Adipocyte (in vitro differentiated cells): ENCODE measurements around the gene TRIM34.
"Not testable (repeated sequence)": the region's sequence is repeated elsewhere in the genome, so short reads cannot be mapped to it uniquely, and the experiment has no call there.

Experiments
- DNase-seq: peaks from one replicate; pipeline ENCODE4 v3.0.0-alpha.2; 2015; ENCODE audit warnings: low read depth
- H3K27me3 ChIP-seq: replicated peaks from 2 replicates; pipeline ENCODE4 v1.7.0; 2013; ENCODE audit warnings: mild to moderate bottlenecking, low read length, moderate library complexity; ENCODE audit not compliant: control insufficient read depth, insufficient read depth
- H3K36me3 ChIP-seq: 2 replicates; pipeline ENCODE4 v1.7.0; 2013; ENCODE audit warnings: low read length, mild to moderate bottlenecking, moderate library complexity; ENCODE audit not compliant: control insufficient read depth, insufficient read depth, severe bottlenecking
- H3K4me1 ChIP-seq: 2 replicates; pipeline ENCODE4 v1.7.0; 2013; ENCODE audit warnings: mild to moderate bottlenecking, low read length, moderate library complexity; ENCODE audit not compliant: control insufficient read depth, insufficient read depth
- H3K4me3 ChIP-seq: 2 replicates; pipeline ENCODE4 v1.7.0; 2013; ENCODE audit warnings: mild to moderate bottlenecking, low read length, moderate library complexity
- H3K9ac ChIP-seq: 2 replicates; pipeline ENCODE4 v1.7.0; 2013; ENCODE audit warnings: mild to moderate bottlenecking, low read length, moderate library complexity
- H3K9me3 ChIP-seq: 2 replicates; pipeline ENCODE4 v1.7.0; 2013; ENCODE audit warnings: mild to moderate bottlenecking, low read length, moderate library complexity; ENCODE audit not compliant: control insufficient read depth

TRIM34 gene

DNA sequence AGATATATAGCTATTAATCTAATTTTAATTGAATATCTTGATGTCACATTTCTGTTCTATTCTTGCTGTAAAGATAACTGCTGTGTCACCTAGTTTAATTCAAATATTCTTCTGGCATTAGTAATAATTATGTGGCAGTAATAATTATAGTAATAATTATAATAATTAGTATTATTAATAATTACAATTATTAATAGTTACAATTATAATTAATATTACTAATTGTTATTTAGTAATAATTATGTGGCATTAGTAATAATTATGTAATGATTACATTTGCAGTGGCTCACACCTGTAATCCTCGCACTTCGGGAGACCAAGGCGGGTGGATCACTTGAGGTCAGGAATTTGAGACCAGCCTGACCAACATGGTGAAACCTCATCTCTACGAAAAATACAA is 61.6 kb downstream of the TRIM34 start:
- DNase-seq, result no peak
- H3K27me3 ChIP-seq, result no peaks in the 10 kb centered on the region
- H3K9ac ChIP-seq, result no peak overlapping the region
- no peaks in the 10 kb centered on the region for H3K9me3 ChIP-seq
- H3K4me1 ChIP-seq, result peaks cover 16% of the 10 kb centered on the region
- H3K4me3 ChIP-seq, result no peak overlapping the region
- H3K36me3 ChIP-seq, result no peaks in the 10 kb centered on the region

- no peak for DNase-seq
- no peaks in the 10 kb centered on the region for H3K27me3 ChIP-seq
These were observed 63.7 kb downstream of the TRIM34 start for GRCh38 chr11:5688482-5688881.

DNA sequence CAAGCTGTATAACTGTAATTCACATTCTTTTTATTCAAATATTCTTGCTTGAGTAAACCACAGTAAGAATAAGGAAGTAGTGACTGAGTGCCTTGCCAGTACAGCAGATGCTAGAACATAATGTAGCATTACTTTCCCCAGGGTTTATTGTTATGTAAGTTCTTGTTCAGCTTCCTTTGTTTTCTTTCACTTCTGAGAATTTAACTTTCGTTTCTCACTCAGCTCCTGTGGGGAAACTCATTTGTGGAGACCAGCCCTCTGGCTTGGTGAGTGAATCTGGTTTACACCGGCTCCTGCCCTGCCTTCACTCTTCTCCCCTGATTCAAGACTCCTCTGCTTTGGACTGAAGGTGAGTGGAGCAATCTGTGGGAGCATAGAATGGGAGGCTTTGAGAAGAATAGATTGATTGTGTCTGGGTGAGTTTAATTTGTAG is 64.8 kb downstream of the TRIM34 start, which contains the start of gene TRIM22:
TSS of gene TRIM22 (plus strand) at position 240 of the 433 bp plus-strand sequence. CDS start 6,443 bp downstream, outside the sequence.
- H3K4me1 ChIP-seq, result peaks cover 17% of the 10 kb centered on the region
- H3K27me3 ChIP-seq, result no peaks in the 10 kb centered on the region
- peaks cover 9% of the 10 kb centered on the region for H3K36me3 ChIP-seq
- peak; percentile 75 for DNase-seq
- no peaks in the 10 kb centered on the region for H3K9me3 ChIP-seq
- H3K4me3 ChIP-seq, result peak within 1 kb of the TSS; percentile 89
- H3K9ac ChIP-seq, result peak within 1 kb of the TSS; percentile 93

More at GRCh38 chr11:5688482-5688881, 63.7 kb downstream of the TRIM34 start:
- Histone ChIP-seq H3K9me3 (no peaks in the 10 kb centered on the region), H3K4me1 (peaks cover 22% of the 10 kb centered on the region), H3K4me3 (no peak overlapping the region), H3K9ac (no peak overlapping the region), H3K36me3 (no peaks in the 10 kb centered on the region)

- Histone ChIP-seq H3K9me3 (no peaks in the 10 kb centered on the region), H3K4me3 (peak overlapping the region; percentile 89), H3K27me3 (no peaks in the 10 kb centered on the region), H3K36me3 (peaks cover 9% of the 10 kb centered on the region), H3K9ac (peak overlapping the region; percentile 93), H3K4me1 (peaks cover 15% of the 10 kb centered on the region)
- DNase-seq, result peak; percentile 34
These were observed 65.4 kb downstream of the TRIM34 start for GRCh38 chr11:5690216-5690615.

GRCh38 chr11:5690736-5691135 is 65.9 kb downstream of the TRIM34 start:
- Histone ChIP-seq H3K9ac (peak overlapping the region; percentile 93), H3K4me1 (peaks cover 13% of the 10 kb centered on the region), H3K9me3 (no peaks in the 10 kb centered on the region), H3K36me3 (peaks cover 9% of the 10 kb centered on the region), H3K4me3 (peak overlapping the region; percentile 89), H3K27me3 (no peaks in the 10 kb centered on the region)
- DNase-seq, result peak; percentile 37

GRCh38 chr11:5691238-5691963 is 66.6 kb downstream of the TRIM34 start:
- H3K36me3 ChIP-seq, result peaks cover 15% of the 10 kb centered on the region
- peak overlapping the region; percentile 89 for H3K4me3 ChIP-seq
- peak overlapping the region; percentile 93 for H3K9ac ChIP-seq
- peaks cover 18% of the 10 kb centered on the region for H3K4me1 ChIP-seq
- not testable (repeated sequence) for DNase-seq, H3K9me3 ChIP-seq, H3K27me3 ChIP-seq

GRCh38 chr11:5691964-5692361 is 67.2 kb downstream of the TRIM34 start:
- peak overlapping the region; percentile 34 for H3K9ac ChIP-seq
- no peak for DNase-seq
- no peaks in the 10 kb centered on the region for H3K27me3 ChIP-seq
- H3K9me3 ChIP-seq, result no peaks in the 10 kb centered on the region
- peaks cover 18% of the 10 kb centered on the region for H3K4me1 ChIP-seq
- peaks cover 20% of the 10 kb centered on the region for H3K36me3 ChIP-seq
- H3K4me3 ChIP-seq, result peak overlapping the region; percentile 89
